Midbrain (tissue), 1 donor: ENCODE results near the gene TCP1.
A peak's percentile ranks its signal among the peaks of the same experiment; 100 is the strongest.
"Not testable (repeated sequence)": the region's sequence is repeated elsewhere in the genome, so short reads cannot be mapped to it uniquely, and the experiment has no call there.

Experiments used
- DNase-seq: peaks from one replicate; lab custom pipeline; 2025; lab: John Stamatoyannopoulos, UW

Gene TCP1

DNA sequence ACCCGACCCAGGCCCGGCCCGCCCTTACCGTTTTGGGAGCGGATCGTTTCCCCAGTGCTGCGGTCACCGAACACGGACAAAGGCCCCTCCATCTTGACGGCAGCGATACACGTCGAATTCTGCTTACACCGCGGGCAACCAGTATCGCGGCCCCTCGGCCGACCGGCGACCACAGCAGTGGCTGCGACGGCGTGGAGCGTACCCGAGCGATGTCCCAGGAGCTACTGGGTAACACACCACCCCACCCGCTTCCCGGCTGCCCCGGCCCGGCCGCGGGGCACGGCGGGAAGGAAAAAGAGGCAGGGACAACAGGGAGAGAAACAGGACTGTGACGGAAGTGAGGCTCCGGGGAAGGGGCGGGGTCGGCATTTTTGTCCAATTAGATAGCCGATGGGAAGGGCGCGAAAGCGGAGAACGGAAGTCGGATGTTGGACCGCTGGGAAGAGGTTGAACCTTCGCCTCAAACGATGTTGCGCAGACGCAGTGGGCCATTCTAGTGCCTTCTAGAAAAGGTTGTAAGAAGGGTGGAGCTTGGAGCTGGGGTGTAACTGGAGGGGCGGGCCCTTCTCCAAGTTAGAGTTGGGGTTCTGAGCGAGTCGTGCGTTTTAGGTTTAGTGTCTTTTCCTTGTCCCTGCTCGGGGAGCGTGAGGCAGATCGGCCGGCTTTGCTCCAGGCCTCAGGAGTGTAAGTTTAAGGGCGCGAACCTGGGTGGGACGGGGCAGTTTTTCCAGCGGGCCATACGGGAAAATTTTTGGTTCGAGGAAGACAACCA, at the start of gene TCP1:
Gene TCP1 (minus strand): TSS at position 226 of the 772 bp plus-strand sequence. CDS start 134 bp downstream, at position 92.
- peak; percentile 100 for DNase-seq

DNA sequence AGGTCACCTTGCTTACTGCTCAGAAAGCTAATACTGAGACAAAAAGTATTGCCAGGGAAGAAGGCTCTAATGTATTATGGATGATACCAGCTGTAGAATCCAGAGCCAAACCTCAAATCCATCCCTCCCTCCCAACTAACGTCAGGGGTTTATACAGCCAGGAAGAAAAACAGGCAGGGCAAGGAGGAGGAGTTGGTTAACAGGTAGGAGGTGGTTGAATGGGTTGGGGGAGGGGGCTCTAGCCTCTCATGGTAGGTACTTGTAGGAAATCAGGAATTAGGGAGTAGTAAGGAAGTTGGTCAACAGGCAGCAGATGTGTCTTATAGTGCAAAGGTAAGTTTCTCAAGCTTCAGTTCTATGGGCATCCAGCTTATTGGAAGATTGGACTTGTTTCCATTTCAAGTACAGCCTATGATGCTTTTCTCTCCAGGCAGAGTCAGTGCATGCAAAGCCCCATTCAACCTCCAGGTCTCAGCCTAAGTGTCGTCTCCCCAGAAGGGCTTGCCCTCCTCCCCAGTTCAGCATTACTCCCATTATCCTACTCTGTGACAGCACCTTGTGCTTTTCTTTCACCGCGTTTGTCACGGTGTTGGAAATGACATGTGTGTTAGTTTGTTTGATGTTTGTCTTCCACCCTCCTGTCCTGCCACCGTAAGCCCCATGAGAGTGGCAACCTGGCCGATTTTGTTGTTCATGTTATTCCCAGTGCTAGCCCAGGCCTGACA, 48.8 kb upstream of the TCP1 start:
- no peak for DNase-seq

DNA sequence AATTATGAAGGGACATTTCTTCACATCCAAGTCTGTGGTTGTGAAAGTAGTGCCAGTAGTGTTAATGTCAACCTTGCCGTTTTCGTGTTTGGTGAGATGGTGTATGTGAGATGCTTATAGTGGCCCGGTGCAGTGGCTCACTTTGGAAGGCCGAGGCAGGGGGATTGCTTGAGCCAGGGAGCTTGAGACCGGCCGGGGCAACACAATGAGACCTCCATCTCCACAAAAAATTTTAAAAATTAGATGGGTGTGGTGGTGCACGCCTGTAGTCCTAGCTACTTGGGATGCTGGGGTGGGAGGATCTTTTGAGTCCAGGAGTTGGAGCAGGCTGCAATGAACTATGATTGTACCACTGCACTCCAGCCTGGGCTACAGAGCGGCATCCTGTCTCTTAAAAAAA, 48.1 kb upstream of the TCP1 start:
- DNase-seq: no peak

DNA sequence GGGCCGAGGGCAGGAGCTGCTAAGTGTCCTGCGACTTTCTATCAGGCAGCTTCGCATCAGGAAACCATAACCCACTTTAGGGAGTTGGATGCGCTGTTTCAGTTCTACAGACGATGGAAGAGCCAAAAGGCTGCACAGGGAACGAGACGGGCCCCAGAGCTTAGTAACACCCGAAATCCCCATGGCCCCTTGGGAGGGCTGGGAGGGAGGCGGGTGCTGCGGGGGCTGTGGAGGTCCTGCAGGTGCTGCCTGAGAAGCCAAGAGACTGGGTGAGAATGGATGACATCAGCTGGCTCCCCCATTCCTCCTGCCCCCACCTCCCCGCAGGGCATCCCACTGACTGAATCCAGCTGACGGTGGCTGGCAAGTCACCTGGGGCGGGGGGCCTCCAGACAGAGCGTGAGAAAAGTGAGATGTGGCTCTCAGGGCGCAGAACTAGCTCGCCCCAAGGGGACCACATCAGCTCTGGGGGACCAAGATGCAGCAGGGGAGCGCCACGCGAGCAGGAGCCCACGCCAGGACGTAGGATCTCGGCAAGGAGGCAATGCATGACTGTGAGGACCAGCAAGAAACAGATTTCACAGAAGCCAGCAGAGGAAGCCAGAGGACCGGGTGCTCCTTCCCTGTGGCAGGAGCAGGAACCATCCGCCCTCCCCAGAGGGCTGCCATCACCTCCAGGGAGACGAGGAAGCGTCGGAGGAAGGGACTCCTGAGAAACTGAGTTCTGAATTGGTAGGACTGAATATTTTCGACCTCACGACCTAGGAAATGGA, 47.5 kb upstream of the TCP1 start:
- no peak for DNase-seq

DNA sequence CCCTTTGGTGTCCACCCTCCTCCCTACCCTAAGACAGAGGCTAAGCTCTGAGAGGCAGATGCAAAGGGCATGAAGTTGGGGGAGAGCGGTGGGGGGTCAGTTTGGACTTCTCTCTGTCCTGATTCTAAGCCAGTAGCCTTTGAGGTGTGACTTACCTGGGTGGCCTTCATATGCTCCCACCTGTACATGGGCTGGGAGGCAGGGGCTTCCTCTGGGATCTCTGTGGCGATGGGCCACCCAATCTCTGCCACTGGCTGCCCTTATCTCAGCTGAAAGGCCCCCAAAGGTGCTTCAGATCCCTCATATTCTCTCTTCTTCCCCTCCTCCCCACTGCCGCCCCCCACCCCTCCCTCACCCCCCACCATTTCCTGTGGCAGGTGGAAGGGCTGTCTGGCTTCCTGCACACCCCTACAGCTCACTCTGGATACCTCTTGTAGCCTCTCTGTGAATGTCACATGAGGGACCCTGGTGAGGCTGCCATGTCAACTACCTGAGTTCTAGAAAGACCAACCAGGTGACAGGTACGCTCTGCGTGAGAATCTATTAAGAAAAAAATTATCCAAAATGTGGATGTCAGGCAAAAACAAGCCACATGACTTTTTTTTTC, 44.7 kb upstream of the TCP1 start:
- DNase-seq: no peak

DNA sequence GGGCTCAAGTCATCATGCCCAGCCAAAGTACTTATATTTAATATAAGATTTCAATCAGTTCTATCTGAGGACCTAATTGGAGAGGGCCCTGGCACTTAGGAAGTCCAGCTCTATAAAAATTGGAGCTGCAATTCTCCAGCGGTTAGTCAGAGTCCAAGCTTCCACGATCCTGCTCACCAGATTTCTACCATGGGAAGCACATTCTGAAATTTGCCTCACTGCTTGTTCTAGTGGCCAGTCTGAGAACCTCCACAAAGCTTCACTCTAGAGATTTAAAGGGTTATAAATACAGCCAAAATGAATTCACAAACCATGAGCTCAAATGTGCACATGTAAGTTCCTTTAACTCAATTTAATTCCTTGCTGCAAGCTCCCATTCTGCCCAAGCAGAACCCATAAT, 44.2 kb upstream of the TCP1 start:
- no peak for DNase-seq

DNA sequence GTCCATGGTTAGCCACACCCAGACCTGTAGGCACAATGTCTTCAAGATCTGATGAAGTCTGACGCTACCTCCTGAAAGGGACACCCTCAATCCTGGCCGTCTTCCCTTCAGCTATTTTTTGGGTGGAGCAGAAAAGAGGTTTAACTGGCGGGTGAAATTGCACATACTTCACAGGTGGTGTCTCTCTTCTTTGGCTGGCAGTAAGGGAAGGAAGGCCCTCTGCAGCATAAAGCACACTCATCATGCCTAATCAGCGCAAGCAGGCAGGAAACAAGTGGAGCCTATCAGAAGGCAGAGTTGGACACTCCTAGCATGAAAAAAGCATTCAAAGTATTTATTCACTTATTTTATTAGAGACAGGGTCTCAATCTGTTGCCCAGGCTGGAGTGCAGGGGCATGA, 43.5 kb upstream of the TCP1 start:
- no peak for DNase-seq

DNA sequence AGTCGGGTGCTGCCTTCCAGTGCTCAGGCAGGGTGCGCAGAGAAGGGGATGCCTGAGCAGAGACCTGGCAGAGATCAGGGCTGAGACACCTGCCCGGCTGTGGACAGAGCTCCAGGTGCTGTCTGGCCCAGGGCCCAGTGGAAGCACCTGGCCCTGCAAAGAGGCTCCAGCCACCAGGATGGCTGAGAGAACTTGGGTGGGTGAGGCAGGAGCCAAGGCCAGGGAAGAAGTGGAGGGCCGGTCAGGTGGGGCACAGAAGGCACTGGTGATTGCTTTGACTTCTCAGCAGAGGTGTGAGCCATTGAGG, 41.9 kb upstream of the TCP1 start:
- DNase-seq: no peak

DNA sequence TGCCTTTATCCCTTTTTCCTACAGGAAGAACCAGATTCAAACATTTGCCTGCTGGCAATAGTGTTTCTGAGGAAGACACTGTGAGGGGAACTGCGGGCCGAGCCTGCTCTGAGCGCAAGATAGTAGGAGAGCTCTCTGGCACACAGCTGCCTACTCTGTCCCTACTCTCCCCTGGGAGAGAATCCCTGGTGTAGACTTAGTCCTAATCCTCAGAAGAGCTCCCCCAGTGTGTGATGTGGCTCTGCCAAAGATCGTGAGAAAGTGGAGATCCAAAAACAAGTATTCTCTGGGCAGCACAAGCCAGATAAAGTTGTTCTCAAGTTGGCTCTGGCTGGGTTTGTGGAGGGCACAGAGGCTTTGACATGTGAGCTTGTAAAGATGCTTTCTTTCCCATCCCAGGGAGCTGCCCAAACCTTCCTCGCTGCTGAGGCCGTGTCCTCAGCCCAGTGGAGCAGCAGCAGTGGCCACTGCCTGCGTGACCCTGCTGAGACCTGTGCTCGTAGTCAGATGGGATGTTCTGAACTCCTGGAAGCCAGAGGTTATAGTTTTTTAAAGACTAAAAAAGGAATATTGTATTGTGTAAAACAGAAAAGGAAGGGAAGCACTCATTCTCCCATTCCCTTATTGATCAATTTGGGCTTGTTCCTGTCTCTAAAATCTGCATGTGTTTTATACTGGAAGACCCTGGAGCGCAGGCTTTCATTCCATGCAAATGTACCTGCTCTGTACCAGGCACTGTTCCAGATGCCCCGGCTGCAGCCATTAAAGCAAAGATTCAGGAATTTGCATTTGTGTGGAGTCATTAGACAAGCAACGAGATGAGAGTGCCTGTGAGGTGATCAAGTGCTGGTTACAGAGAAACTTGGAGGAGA, 41.3 kb upstream of the TCP1 start:
- no peak for DNase-seq

DNA sequence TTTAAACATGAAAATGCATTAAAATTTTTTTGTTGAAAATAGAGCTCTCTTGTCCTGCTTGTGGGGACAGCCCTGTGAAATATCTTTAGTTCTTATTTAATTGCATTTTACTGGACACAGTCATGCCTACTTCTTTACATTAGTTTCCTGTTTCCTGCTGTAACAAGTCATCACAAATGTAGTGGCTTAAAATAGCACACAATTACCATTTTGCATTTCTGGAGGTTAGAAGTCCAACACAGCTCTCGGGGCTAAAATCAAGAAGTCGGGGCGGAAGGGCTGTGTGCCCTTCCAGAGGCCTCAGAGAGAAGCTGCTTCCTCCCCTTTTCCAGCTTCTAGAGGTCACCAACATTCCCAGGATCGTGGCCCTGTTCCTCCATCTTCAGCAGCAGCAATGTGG, 40.1 kb upstream of the TCP1 start:
- DNase-seq: no peak

DNA sequence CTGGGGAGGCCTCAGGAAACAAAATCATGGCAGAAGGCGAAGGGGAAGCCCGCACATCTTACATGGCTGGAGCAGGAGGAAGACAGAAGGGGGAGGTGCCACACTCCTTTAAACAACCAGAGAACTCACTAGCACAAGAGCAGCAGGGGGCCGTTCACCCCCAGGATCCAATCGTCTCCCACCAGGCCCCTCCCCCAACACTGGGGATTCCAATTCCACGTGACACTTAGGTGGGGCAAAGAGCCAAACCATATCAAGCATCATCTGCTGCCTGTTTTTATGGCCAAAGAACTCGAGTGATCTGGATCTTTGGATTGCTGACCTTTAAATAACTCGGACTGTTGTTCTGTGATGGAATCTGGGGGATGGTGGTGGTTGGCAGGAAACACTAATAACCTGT, 38.7 kb upstream of the TCP1 start:
- DNase-seq: no peak

DNA sequence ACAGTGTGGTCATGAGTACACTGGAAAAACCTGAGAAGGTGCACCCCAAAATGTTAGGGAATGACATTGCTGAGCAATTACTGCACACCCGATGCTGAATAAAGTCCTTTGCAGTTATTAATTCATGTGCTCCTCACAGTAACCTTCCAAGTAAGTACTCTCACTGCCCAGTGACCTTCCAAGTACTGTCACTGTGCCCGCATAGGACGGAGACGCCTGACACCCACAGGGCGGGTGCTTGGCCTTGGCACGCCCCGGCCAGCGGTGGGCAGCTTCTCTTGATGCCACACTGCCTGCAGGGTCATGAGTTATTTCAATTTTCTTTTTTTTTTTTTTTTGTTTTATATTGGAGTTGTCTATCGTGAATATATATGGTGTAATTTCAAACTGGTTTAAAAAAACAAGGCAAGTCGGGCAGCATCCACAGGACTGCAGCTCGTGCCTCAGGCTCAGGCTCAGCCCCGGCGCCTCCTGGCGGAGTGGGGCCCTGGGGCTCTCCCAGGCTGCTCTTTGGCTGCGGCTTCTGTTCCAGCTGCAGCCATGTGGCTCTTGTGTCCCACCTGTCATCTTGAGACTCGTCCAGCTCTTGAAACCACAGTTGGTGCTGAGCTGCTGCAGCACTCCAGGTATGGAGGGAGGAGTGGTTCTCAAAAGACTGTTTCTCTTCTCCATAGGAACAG, 37.7 kb upstream of the TCP1 start:
- DNase-seq: no peak

DNA sequence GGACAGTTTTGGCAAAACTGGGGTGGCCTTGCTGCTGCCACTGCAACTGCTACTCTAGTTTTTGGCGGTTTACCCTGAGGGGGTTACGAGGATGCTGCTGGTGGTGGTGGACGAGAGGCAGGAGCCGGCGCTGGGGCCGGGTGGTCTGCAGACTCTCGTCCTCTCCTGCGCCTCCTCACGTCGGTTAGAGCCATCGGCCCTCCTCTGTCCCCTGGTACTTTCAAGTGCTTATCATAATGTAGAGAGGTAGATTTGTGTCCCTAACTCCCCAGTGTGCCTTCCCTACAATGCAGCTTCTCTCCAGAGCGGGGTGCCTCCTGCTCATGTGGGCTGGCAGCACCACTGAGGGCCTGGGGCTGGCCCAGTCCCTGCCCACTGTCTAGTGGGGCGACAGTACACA, 36.6 kb upstream of the TCP1 start:
- no peak for DNase-seq

DNA sequence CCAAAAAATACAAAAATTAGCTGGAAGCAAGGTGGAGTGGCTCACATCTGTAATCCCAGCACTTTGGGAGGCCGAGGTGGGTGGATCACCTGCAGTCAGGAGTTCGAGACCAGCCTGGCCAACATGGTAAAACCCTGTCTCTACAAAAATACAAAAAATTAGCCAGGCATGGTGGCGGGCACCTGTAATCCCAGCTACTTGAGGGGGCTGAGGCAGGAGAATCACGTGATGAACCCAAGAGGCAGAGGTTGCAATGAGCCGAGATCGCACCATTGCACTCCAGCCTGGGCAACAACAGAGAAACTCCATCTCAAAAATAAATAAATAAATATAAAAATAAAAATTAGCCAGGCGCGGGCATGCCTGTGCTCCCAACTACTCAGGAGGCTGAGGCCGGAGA, 35.3 kb upstream of the TCP1 start:
- not testable (repeated sequence) for DNase-seq

DNA sequence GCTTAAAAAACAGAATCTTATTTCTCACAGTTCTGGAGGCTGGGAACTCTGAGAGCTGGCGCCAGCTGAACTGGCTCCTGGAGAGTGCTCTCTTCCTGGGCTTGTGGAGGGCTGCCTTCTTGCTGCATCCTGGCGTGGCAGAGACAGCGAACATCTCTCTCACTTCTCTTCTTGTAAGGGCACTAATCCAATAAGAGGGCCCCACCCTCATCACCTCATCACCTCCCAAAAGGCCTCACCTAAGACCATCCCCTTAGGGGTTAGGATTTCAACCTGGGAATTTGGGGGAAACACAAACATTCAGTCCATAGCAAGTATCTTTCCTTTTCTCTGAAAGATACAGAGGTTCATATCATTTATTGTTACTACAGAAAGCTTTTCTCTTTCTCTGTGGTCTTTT, 34.6 kb upstream of the TCP1 start:
- no peak for DNase-seq

DNA sequence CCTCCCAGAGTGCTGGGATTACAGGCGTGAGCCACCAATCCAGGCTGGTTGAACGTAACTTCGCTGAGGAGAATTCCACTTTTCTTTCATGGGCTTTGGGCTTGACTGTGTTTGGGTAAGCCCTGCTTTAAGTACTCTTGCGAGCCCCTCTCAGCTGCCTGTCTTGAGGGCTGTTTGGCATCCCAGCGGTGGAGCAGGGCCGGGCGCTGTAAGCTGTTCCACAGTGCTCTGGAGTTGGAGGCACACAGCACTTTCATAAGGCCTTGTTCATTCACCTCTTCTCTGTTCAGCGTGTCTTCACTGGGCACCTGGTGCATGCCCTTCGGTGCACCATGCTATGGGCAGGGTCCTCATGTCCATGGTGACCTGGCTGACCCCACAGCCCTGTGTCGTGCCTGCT, 32.3 kb upstream of the TCP1 start:
- DNase-seq: no peak

DNA sequence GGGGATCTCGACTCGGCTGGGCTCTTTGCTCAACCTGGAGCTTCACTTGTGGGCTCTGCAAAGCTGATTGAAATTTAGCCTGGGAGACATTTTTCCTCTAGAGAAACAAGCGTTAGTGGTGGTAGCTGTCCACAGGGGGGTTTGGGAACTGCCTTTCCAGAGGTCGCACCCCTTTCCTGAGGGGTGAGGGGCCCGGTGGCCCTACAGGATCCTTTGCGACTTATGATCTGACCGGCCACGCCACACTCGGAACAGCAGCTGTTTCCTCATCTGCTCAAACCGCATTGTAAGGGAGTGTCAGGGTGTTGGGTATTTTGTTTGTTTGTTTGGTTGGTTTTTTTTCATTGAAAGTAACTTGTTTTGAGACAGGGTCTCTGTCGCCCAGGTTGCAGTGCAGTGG, 31.7 kb upstream of the TCP1 start:
- DNase-seq: no peak

DNA sequence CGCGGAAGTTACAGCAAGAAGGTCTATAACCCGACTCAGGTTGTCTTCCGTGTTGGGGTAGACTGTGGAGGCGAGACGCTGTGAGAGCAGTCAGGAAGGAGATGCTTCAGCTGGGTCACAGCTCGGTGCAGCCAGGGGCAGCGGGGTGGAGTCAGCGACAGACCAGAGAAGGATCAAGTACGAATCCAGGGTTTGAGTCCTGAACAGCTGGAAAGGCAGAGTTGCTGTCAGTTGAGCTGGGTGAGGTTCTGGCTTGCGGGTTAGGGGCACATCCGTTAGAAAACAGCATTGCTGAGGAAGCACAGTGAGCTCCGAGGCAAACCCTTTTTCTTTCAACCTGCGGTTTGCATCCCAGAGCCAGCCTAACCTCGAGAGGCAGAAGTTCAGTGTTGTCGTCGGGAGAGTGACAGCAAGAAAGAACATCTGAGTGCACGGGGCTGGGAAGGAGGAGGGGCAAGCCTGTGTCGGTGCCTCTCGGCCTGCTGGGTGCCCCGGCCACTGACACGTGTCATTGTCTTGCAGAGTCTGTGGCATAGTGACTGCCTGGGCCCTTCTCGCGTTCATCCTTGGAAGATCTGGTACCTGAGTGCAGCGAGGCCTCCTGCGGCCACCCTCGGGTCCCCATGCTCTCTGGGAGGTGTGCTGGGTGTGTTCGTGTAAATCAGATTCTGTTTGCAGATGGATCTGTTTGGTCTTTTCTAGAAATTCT, 30.7 kb upstream of the TCP1 start:
- no peak for DNase-seq

DNA sequence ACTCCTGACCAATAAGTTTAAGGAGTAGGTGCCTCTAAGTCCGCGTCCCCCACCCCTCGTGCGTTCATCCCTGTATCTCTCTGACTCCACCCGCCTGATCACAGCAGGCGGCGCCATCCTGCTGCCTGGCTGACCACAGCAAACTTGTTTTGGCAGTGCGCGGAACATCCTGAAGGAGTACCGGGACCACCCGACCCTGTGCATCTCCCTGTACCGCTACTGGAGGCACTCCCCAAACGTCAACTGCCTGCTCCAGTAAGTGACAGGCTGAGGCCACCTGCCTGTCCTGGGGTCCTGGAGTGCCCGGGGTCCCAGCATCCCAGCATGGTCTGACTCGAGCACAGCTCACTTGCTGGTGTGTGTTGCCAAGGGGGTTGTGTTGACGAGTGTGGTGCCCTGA, 29.7 kb upstream of the TCP1 start:
- no peak for DNase-seq

DNA sequence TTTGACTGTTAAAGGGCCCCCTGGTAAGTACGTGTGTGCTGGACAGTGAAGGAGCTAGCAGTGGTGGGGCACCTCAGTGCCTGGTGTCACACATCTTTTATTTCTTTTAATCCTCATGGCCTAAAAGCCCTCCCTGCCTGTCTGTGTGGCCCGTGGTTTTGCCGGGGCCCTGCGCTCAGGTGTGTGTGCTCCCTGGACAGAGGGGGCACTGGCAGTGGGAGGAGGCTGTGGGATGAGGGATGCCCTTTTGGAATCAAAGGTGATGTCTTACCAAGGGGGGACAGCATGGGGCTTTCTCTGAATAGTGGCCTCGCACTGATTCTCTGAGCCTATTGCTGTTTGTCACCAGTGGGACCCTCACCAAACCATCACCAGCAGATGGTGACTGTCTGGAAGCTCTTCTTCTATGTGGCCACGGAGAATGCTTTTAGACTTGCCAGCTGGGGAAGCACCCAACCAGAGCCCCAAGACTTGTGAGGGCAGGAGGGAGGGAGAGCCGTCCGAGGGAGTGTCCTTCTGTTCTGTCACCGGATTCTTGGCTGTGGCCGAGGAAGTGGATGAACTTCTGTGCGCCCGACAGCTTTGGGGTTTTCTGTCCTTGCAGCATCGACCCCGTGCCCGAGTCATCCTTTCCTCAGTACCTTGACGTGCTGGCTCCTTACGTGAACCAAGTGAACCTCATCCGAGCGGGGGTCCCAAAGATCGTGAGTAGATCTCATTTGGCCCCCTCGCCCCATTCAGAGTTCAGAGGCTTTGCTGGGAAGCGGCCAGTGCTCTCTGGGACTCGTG, 28.7 kb upstream of the TCP1 start:
- no peak for DNase-seq
